ENCODE measurements around the gene IMPDH2. TPM values are rescaled to one million over a fixed set of nuclear protein-coding genes. Genes with fewer than 3 reads are reported as not detected.
A peak's percentile ranks its signal among the peaks of the same experiment; 100 is the strongest.

Gene IMPDH2
- total and polyA plus RNA-seq, 5 donors, result 34.7 to 62.6 (median 58.8) TPM

DNA sequence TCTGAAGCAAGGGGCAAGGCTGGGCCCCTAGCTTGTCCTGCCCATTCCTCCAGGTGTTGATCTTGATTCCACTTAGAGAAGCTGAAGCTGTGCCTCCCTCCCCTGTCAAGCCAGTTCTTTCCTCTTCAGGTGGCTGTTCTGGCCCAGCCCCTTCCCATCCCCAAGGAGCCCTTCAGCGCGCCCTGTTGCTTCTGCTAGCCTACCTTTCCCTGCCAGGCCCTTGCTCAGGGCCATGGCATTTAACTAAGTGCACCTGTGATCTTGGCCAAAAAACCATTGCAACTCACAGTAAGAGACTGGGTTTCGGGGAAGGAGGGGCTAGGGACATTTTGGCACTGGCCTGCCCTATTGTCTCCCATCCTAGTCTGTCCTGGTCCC, 23.9 kb downstream of the IMPDH2 start:
- H3K27ac ChIP-seq (ENCODE audit: low read length), result no peak overlapping the region
- peaks cover 3% of the 10 kb centered on the region for H3K4me1 ChIP-seq (ENCODE audit: control insufficient read depth, insufficient read depth, low read length)
- no peak for ATAC-seq
- intact Hi-C loops (cut with DNase I), result no loop called here
- WGBS, result 96% methylated on average over 3 of the region's 3 CpGs
- no peak overlapping the region for H3K4me3 ChIP-seq (ENCODE audit: low read length)
- H3K27me3 ChIP-seq (ENCODE audit: control insufficient read depth, insufficient read depth), result no peaks in the 10 kb centered on the region
- no peaks in the 10 kb centered on the region for H3K9me3 ChIP-seq (ENCODE audit: control insufficient read depth, low read length)
- peak in 1 of 3 donors; percentile 23 for DNase-seq

DNA sequence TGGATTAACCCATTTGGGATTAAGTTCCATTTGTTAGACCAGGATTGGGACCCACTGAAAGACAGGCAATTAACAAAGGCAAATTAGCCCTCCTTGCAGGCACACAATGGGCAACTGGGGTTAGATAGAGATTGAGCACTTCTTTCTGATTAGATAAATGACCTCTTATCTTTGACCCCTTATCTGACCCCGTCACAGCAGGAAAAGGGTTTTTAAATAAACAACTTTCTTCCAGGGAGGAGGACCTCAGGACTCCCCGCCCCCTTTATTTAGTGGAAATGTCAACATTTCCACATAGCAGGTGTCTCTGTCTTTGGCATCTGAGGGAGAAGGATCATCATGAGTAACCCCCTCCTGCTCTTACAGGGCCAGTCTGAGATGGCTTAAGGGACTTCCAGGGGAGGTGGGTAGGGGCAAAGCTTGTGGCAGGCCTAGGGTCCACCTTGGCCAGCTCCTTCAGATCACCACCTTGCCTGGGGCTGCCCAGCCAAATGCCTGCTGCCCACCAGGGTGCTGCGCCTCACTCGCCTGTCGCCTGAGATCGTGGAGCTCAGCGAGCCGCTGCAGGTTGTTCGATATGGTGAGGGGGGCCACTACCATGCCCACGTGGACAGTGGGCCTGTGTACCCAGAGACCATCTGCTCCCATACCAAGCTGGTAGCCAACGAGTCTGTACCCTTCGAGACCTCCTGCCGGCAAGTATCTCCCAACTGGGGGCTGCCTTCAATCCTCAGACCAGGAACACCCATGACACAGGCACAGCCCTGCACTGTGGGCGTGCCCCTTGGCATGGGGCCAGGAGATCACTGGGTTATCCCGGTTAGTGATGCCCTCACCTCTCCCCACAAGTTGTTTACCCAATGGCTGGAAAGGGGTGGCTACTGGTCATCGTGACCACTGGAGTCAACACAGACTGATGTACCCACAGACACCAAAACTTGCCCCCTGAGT, 24.6 kb downstream of the IMPDH2 start:
- ATAC-seq, result no peak
- DNase-seq, result peak; percentile 34 to 74 (median 69)

DNA sequence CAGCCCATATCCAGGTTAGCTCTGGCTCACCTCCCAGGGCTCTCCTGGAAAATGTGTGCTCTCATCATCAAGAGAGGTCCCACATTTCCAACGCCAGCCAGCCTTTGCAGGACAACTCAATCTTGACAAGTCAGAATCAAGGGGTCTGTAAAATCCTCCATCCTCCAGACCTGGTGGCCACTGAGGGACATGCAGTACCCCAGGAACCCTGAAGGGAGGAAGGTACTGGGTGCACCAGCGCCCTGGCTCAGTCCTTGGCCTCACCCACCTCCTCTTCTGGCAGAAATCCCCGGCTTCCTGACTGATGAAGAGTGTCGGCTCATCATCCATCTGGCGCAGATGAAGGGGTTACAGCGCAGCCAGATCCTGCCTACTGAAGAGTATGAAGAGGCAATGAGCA, 28.0 kb downstream of the IMPDH2 start:
- Histone ChIP-seq H3K9me3 (ENCODE audit: control insufficient read depth, low read length) (no peaks in the 10 kb centered on the region), H3K27me3 (ENCODE audit: control insufficient read depth, insufficient read depth) (no peaks in the 10 kb centered on the region), H3K4me1 (ENCODE audit: control insufficient read depth, insufficient read depth, low read length) (no peaks in the 10 kb centered on the region), H3K4me3 (ENCODE audit: low read length) (no peak overlapping the region), H3K27ac (ENCODE audit: low read length) (no peak overlapping the region)
- DNase-seq, result peak in 1 of 3 donors; percentile 12
- no peak for ATAC-seq
- intact Hi-C loops (cut with DNase I), result no loop called here
- WGBS, result 89% methylated on average over 6 of the region's 6 CpGs

More for the DNA sequence above, 24.6 kb downstream of the IMPDH2 start:
- intact Hi-C loops (cut with DNase I), result no loop called here
- H3K27ac ChIP-seq (ENCODE audit: low read length), result no peak overlapping the region
- 88% methylated on average over 16 of the region's 16 CpGs for WGBS
- no peaks in the 10 kb centered on the region for H3K9me3 ChIP-seq (ENCODE audit: control insufficient read depth, low read length)
- peaks cover 3% of the 10 kb centered on the region for H3K4me1 ChIP-seq (ENCODE audit: control insufficient read depth, insufficient read depth, low read length)
- no peak overlapping the region for H3K4me3 ChIP-seq (ENCODE audit: low read length)
- H3K27me3 ChIP-seq (ENCODE audit: control insufficient read depth, insufficient read depth), result no peaks in the 10 kb centered on the region

DNA sequence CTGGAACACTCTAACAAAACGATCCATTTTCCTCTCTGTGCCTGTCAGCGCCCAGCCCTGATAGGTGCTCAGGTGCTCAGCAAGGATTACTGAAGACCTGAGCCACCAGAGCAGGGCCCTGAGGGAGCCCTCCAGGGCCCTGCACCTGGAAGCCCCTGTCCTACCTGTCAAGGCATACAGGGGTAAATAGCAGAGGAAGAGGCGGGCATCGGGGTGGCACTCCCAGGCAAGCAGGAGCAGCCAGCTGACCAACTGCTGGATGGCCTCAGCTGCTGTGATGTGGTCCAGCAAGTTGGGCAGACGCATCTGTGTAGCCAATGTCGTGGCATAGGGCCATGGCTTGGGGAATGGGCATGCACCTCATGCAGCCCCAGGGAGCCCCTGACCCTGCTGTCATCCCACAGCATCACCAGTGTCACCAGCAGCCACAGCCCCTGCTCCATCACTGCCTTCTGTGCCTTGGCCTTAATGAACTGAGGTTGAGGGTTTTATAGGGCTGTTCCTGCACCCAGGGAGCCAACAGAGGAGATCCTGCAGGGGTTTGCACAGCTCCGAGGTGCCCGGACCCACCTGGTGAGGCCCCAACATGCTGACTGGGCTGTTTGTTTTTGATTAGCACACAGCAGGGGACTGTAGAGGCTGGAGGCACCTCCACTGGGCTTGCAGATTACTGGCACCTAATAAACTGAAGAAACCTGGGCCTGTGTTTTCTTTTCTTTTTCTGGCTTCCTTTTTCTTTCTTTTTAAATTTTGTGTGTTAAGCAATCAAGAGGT, 29.9 kb downstream of the IMPDH2 start:
- Histone ChIP-seq H3K4me3 (ENCODE audit: low read length) (no peak overlapping the region), H3K27me3 (ENCODE audit: control insufficient read depth, insufficient read depth) (no peaks in the 10 kb centered on the region), H3K9me3 (ENCODE audit: control insufficient read depth, low read length) (no peaks in the 10 kb centered on the region), H3K27ac (ENCODE audit: low read length) (no peak overlapping the region), H3K4me1 (ENCODE audit: control insufficient read depth, insufficient read depth, low read length) (no peaks in the 10 kb centered on the region)
- WGBS, result 83% methylated on average over 8 of the region's 8 CpGs
- ATAC-seq, result no peak
- DNase-seq, result no peak
- intact Hi-C loops (cut with DNase I), result loop anchor here in 1 of 4 donors (10.0 kb wide), 1 partner anchor 446 kb away; no protein-coding TSS in a partner anchor

DNA sequence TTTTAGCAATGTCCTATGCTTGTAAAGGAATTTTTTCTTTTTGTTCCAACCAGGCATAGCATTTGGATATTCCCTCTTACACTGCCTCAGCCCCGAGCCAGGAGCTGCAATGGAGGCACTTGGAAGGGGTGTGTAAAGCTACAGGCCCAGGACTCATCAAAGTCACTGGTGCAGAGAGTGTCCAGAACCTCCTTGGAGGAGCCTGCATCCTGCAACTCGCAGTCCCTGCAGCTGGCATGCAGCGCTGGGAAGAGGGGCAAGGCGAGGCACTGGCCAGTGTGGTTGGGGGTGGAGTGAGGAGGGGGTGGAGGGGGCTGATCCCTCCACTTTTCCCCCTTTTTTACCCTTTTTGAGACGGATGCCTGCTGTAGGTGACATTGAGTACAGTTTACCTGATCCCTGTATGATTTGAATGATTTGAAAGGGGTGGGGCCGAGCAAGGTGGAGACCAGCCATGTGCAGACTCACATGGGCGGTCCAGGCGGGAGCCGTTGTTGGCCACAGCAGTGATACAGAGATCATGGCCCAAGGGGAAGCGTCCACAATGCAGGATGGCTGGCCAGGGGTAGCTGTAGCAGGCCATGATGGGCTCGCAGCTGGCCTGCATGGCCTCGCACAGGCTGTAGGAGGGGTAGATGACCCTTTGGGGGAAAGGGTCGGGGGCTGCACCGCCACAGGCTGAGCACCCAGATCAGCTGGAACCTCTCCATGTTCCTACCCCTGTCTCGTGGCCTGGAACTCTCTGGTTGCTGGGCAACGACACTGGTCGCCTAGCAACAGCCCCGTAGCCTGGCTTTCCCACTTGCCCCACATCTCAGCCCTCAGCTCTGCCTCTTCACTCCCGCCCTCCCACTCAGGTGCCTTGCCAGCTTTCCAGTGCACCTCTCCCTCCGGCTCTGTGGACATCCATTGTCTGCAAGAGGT, 31.2 kb downstream of the IMPDH2 start:
- H3K4me3 ChIP-seq (ENCODE audit: low read length), result no peak overlapping the region
- H3K27me3 ChIP-seq (ENCODE audit: control insufficient read depth, insufficient read depth), result no peaks in the 10 kb centered on the region
- 76% methylated on average over 20 of the region's 20 CpGs for WGBS
- no peaks in the 10 kb centered on the region for H3K9me3 ChIP-seq (ENCODE audit: control insufficient read depth, low read length)
- no peak overlapping the region for H3K27ac ChIP-seq (ENCODE audit: low read length)
- ATAC-seq (no peak), DNase-seq (no peak)
- H3K4me1 ChIP-seq (ENCODE audit: control insufficient read depth, insufficient read depth, low read length), result no peaks in the 10 kb centered on the region
- intact Hi-C loops (cut with DNase I), result loop anchor here in 1 of 4 donors (10.0 kb wide), 1 partner anchor 447 kb away; no protein-coding TSS in a partner anchor

DNA sequence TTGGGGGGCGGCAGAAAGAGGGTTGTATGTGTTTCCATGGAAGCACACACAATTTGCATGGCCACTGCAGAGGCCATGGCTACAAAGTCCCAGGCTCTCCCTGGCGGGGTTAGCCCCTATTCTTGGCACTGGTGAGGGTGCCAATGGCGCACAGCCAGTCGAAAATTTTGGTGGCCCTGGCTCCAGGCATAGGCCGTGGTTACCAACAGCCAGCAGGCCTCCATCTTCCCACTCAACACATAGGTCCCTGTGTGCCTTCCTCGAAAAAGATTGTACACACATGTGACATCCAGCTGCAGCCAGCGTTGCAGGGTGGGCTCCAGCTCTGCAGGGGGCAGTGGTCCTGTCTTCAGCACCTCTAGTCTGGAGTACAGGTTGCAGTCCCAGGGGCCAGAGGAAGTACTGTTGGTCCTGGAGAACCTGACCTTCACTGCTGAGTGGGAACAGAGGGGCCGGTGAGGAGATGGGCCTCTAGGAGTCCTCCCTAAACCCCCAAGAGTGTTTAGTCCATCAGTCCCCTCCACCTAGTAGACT, 32.0 kb downstream of the IMPDH2 start:
- ATAC-seq, result no peak
- DNase-seq, result peak in 1 of 3 donors; percentile 59
- H3K27me3 ChIP-seq (ENCODE audit: control insufficient read depth, insufficient read depth), result no peaks in the 10 kb centered on the region
- H3K4me1 ChIP-seq (ENCODE audit: control insufficient read depth, insufficient read depth, low read length), result no peaks in the 10 kb centered on the region
- H3K9me3 ChIP-seq (ENCODE audit: control insufficient read depth, low read length), result no peaks in the 10 kb centered on the region
- 69% methylated on average over 8 of the region's 8 CpGs for WGBS
- no peak overlapping the region for H3K4me3 ChIP-seq (ENCODE audit: low read length)
- H3K27ac ChIP-seq (ENCODE audit: low read length), result no peak overlapping the region
- intact Hi-C loops (cut with DNase I), result loop anchor here in 1 of 4 donors (10.0 kb wide), 1 partner anchor 448 kb away; no protein-coding TSS in a partner anchor

DNA sequence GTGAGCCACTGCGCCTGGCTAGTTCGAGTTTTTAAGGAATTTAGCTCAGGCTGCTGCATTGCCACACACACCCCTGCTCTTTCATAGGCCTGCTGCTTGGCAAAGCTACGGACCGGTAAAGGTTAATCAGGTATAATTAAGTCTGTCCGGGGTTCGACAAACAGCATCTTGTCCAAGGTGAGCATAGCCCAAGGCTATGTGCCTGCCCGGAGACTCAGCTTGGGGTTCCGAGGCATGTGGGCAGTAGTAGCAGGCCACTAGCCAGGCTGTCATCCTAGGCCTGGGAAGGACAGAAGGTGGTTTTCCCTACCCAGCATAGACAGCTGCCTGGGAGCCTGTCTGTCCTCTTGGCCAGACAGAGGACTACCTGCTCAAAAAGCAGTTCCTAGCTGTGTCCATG, 32.6 kb downstream of the IMPDH2 start:
- WGBS, result 96% methylated on average over 8 of the region's 8 CpGs
- intact Hi-C loops (cut with DNase I), result loop anchor here in 1 of 4 donors (10.0 kb wide), 1 partner anchor 448 kb away; no protein-coding TSS in a partner anchor
- no peak for DNase-seq

DNA sequence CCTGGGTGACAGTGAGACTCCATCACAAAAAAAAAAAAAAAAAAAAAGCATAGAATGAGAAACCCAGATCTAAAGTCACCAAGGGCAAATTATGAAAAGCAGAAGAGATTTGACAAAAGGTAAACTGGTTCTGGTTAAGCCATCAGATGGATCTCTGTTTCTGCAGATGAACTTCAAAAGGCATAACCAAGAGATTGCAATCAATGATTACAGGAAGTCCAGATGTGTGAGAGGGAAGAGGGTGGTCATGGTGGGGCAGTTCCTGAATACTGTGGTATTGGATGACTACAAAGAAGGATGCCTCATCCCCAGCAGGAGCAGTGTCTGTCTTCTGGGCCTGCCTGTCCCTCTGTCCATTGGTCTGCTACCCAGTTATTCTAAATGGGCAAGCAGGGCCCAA, 35.4 kb downstream of the IMPDH2 start:
- no peak overlapping the region for H3K4me3 ChIP-seq (ENCODE audit: low read length)
- peaks cover 8% of the 10 kb centered on the region for H3K4me1 ChIP-seq (ENCODE audit: control insufficient read depth, insufficient read depth, low read length)
- no peaks in the 10 kb centered on the region for H3K9me3 ChIP-seq (ENCODE audit: control insufficient read depth, low read length)
- no peak overlapping the region for H3K27ac ChIP-seq (ENCODE audit: low read length)
- no peak for DNase-seq
- intact Hi-C loops (cut with DNase I), result loop anchor here in 1 of 4 donors (10.0 kb wide), 1 partner anchor 451 kb away; no protein-coding TSS in a partner anchor
- ATAC-seq, result no peak
- H3K27me3 ChIP-seq (ENCODE audit: control insufficient read depth, insufficient read depth), result no peaks in the 10 kb centered on the region

More for the DNA sequence above, 32.6 kb downstream of the IMPDH2 start:
- ATAC-seq, result no peak
- Histone ChIP-seq H3K9me3 (ENCODE audit: control insufficient read depth, low read length) (no peaks in the 10 kb centered on the region), H3K4me3 (ENCODE audit: low read length) (no peak overlapping the region), H3K27me3 (ENCODE audit: control insufficient read depth, insufficient read depth) (no peaks in the 10 kb centered on the region), H3K27ac (ENCODE audit: low read length) (no peak overlapping the region), H3K4me1 (ENCODE audit: control insufficient read depth, insufficient read depth, low read length) (peaks cover under 1% of the 10 kb centered on the region)

DNA sequence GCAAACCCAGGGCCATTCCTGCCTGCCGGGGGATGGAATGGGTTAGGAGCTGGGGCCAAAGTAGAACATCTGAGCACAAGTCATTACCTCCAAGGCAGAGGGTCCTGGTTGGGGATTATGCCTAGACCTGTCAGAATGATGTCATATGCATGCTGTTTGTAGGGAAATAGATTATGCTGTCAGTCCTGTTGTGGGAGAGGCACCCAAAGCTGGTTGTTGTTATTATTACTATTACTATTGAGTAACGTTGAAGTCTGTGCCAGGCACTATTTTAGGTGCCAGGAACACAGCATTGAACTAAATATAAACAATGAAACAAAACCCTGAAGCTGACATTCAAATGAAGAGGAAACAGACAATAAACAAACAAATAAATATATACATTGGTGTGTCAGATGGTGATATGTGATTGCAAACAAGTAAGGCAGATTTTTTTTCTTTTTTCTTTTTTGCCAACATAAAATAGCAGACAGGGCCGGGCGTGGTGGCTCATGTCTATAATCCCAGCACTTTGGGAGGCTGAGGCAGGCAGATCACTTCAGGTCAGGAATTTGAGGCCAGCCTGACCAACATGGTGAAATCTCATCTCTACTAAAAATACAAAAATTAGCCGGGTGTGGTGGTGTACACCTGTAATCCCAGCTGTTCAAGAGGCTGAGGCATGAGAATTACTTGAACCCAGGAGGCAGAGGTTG, 37.2 kb downstream of the IMPDH2 start:
- WGBS, result 77% methylated on average over 5 of the region's 5 CpGs
- intact Hi-C loops (cut with DNase I), result loop anchor here in 1 of 4 donors (10.0 kb wide), 1 partner anchor 453 kb away; no protein-coding TSS in a partner anchor
- H3K27ac ChIP-seq (ENCODE audit: low read length), result no peak overlapping the region
- H3K4me1 ChIP-seq (ENCODE audit: control insufficient read depth, insufficient read depth, low read length), result peaks cover 8% of the 10 kb centered on the region
- no peak for DNase-seq
- H3K4me3 ChIP-seq (ENCODE audit: low read length), result no peak overlapping the region
- ATAC-seq, result no peak
- no peaks in the 10 kb centered on the region for H3K27me3 ChIP-seq (ENCODE audit: control insufficient read depth, insufficient read depth)
- H3K9me3 ChIP-seq (ENCODE audit: control insufficient read depth, low read length), result no peaks in the 10 kb centered on the region
